H9 (cell line): ENCODE measurements around the gene LMF1. TPM values are rescaled to one million over a fixed set of nuclear protein-coding genes. Genes with fewer than 3 reads are reported as not detected.

Experiments used
- DNase-seq: peaks from one replicate; pipeline ENCODE4 v3.0.0-alpha.2; 2017
- H2AFZ ChIP-seq: one replicate; pipeline ENCODE4 v1.6.1; 2013; ENCODE audit warnings: mild to moderate bottlenecking, low read length, control low read depth, moderate library complexity
- H2AK5ac ChIP-seq: 2 replicates; pipeline ENCODE4 v1.6.1; 2013; ENCODE audit warnings: low read length, control low read depth, mixed read lengths; ENCODE audit not compliant: insufficient read length
- H2BK120ac ChIP-seq: one replicate; pipeline ENCODE4 v1.6.1; 2013; ENCODE audit warnings: low read depth, mild to moderate bottlenecking, low read length, control low read depth, inconsistent platforms; ENCODE audit not compliant: poor library complexity, severe bottlenecking
- H2BK12ac ChIP-seq: 2 replicates; pipeline ENCODE4 v1.6.1; 2013; ENCODE audit warnings: low read length, control low read depth, mixed read lengths, low read depth; ENCODE audit not compliant: insufficient read length
- H2BK15ac ChIP-seq: 2 replicates; pipeline ENCODE4 v1.6.1; 2013; ENCODE audit warnings: low read depth, low read length, control low read depth
- H2BK20ac ChIP-seq: one replicate; pipeline ENCODE4 v1.6.1; 2013; ENCODE audit warnings: low read depth, mild to moderate bottlenecking, low read length, control low read depth, inconsistent platforms; ENCODE audit not compliant: poor library complexity, severe bottlenecking
- H2BK5ac ChIP-seq: 2 replicates; pipeline ENCODE4 v1.6.1; 2013; ENCODE audit warnings: low read length, control low read depth, mixed read lengths; ENCODE audit not compliant: insufficient read length
- H3K14ac ChIP-seq: 2 replicates; pipeline ENCODE4 v1.6.1; 2013; ENCODE audit warnings: low read length, control low read depth; ENCODE audit not compliant: insufficient read depth
- H3K18ac ChIP-seq: 2 replicates; pipeline ENCODE4 v1.6.1; 2013; ENCODE audit warnings: low read depth, mild to moderate bottlenecking, mixed read lengths, low read length, control low read depth; ENCODE audit not compliant: insufficient read length
- H3K23ac ChIP-seq: 2 replicates; pipeline ENCODE4 v1.6.1; 2013; ENCODE audit warnings: low read length, control low read depth, mixed read lengths, low read depth; ENCODE audit not compliant: insufficient read length
- H3K23me2 ChIP-seq: 2 replicates; pipeline ENCODE4 v1.6.1; 2013; ENCODE audit warnings: low read depth, mild to moderate bottlenecking, mixed read lengths, low read length, control low read depth; ENCODE audit not compliant: insufficient read length, poor library complexity, severe bottlenecking
- H3K27ac ChIP-seq: 2 replicates; pipeline ENCODE4 v1.5.1; 2013; ENCODE audit warnings: low read length, control low read depth, mixed read lengths, low read depth; ENCODE audit not compliant: insufficient read length
- H3K27me3 ChIP-seq: 2 replicates; pipeline ENCODE4 v1.6.1; 2013; ENCODE audit warnings: low read length, control low read depth, inconsistent platforms; ENCODE audit not compliant: insufficient read depth
- H3K4ac ChIP-seq: 2 replicates; pipeline ENCODE4 v1.6.1; 2013; ENCODE audit warnings: low read depth, mild to moderate bottlenecking, control low read depth, inconsistent platforms, low read length, moderate library complexity
- H3K4me1 ChIP-seq: 2 replicates; pipeline ENCODE4 v1.6.1; 2013; ENCODE audit warnings: low read length, control low read depth, inconsistent platforms; ENCODE audit not compliant: insufficient read depth
- H3K4me2 ChIP-seq: 2 replicates; pipeline ENCODE4 v1.6.1; 2013; ENCODE audit warnings: low read length, control low read depth, mixed read lengths; ENCODE audit not compliant: insufficient read length, insufficient read depth
- H3K56ac ChIP-seq: 2 replicates; pipeline ENCODE4 v1.6.1; 2013; ENCODE audit warnings: low read depth, mild to moderate bottlenecking, mixed read lengths, low read length, control low read depth; ENCODE audit not compliant: insufficient read length
- H3K79me1 ChIP-seq: 2 replicates; pipeline ENCODE4 v1.6.1; 2013; ENCODE audit warnings: low read depth, mild to moderate bottlenecking, moderate library complexity, low read length, control low read depth, inconsistent platforms; ENCODE audit not compliant: insufficient read depth, poor library complexity, severe bottlenecking
- H3K79me2 ChIP-seq: 2 replicates; pipeline ENCODE4 v1.6.1; 2013; ENCODE audit warnings: low read length, control low read depth, inconsistent platforms; ENCODE audit not compliant: insufficient read depth
- H3K9ac ChIP-seq: 2 replicates; pipeline ENCODE4 v1.6.1; 2013; ENCODE audit warnings: low read length, control low read depth, mixed read lengths; ENCODE audit not compliant: insufficient read length; ENCODE audit errors: extremely low read depth
- H3K9me3 ChIP-seq: one replicate; pipeline ENCODE4 v1.6.1; 2013; ENCODE audit warnings: low read depth, low read length, inconsistent platforms; ENCODE audit not compliant: control insufficient read depth
- H3T11ph ChIP-seq: one replicate; pipeline ENCODE4 v1.6.1; 2013; ENCODE audit warnings: mild to moderate bottlenecking, low read length, control low read depth, inconsistent platforms
- H4K20me1 ChIP-seq: one replicate; pipeline ENCODE4 v1.6.1; 2013; ENCODE audit not compliant: control insufficient read depth, insufficient read length, insufficient read depth
- H4K5ac ChIP-seq: 2 replicates; pipeline ENCODE4 v1.6.1; 2013; ENCODE audit warnings: low read depth, mild to moderate bottlenecking, mixed read lengths, low read length, control low read depth; ENCODE audit not compliant: insufficient read length
- H4K8ac ChIP-seq: replicated peaks from 2 replicates; pipeline ENCODE4 v1.6.1; 2013; ENCODE audit warnings: low read length, control low read depth, mixed read lengths, low read depth; ENCODE audit not compliant: insufficient read length
- H4K91ac ChIP-seq: 2 replicates; pipeline ENCODE4 v1.6.1; 2013; ENCODE audit warnings: low read depth, mild to moderate bottlenecking, moderate library complexity, mixed read lengths, low read length, control low read depth; ENCODE audit not compliant: insufficient read length
- H3K27ac Mint-ChIP-seq, 3 experiments: 2 replicates in 2 of 3; 3 replicates in 1 of 3; pipeline ENCODE4 v1.8.0; 2020 to 2021; ENCODE audit warnings: mixed read lengths in 3 of 3, mild to moderate bottlenecking in 1 of 3, moderate library complexity in 1 of 3
- H3K27me3 Mint-ChIP-seq: 2 replicates; pipeline ENCODE4 v1.8.0; 2021; ENCODE audit warnings: low read depth, mild to moderate bottlenecking, moderate library complexity, mixed read lengths
- H3K36me3 Mint-ChIP-seq, 3 experiments: 2 replicates in 2 of 3; 3 replicates in 1 of 3; pipeline ENCODE4 v1.8.0; 2020 to 2021; ENCODE audit warnings: low read depth in 3 of 3, mixed read lengths in 3 of 3; ENCODE audit not compliant: insufficient read depth in 1 of 3
- H3K4me1 Mint-ChIP-seq, 2 experiments: 2 replicates each; pipeline ENCODE4 v1.8.0; 2020; ENCODE audit warnings: mixed read lengths in 2 of 2
- H3K4me3 Mint-ChIP-seq, 2 experiments: 2 replicates in 1 of 2; 3 replicates in 1 of 2; pipeline ENCODE4 v1.8.0; 2020 to 2021; ENCODE audit warnings: mild to moderate bottlenecking in 2 of 2, mixed read lengths in 2 of 2, moderate library complexity in 1 of 2
- H3K9me3 Mint-ChIP-seq, 2 experiments: 2 replicates in 1 of 2; 3 replicates in 1 of 2; pipeline ENCODE4 v1.8.0; 2020; ENCODE audit warnings: mild to moderate bottlenecking in 2 of 2, mixed read lengths in 2 of 2, moderate library complexity in 1 of 2
- WGBS: extraction: QIAGEN DNeasy Blood & Tissue Kit; methylation state at CpG from one replicate; pipeline ENCODE4 v1.1.7; 2013; ENCODE audit warnings: missing lambda C conversion rate, low lambda C conversion rate, mixed read lengths; ENCODE audit not compliant: insufficient read length; ENCODE audit errors: extremely low coverage; 5-methylcytosine and 5-hydroxymethylcytosine counted together
- total RNA-seq: library from RNA; stranded (reverse); gene quantifications from 2 replicates; pipeline ENCODE4 v1.2.1, GENCODE V29; 2021
- TF ChIP-seq, protein P1 (sequence below): fragments of 200-600 bp; sonication (generic); conservative IDR thresholded peaks from 3 replicates; pipeline ENCODE4 v1.8.0; 2021; ENCODE audit warnings: antibody characterized with exemption, mild to moderate bottlenecking

The LMF1 gene
- total RNA-seq, 1 experiment from 2014 or later, result 7.1 TPM

DNA sequence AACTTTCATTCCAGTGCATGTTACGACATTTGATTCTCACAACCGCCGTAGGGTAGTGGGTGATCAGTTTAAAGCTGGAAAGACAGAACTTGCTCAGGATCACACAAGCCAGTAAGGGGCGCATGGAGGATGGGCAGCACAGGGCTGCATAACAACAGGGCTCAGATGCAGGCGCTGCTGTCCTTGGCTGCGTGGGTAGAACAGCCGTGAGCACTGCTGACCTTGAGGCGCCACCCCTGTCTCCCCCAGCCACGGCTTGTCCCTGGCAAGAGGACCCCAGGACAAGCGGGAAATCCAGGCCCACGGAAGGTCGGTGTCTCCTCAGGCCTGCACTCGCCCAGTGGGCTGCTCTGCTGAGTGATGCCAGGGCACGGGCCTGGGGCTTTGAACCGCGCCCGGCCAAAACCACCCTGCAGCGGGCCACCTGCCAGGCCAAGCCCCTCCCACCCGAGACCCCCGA is 84.7 kb downstream of the LMF1 start:
- Histone ChIP-seq H3K14ac (no peak overlapping the region; the same call in 1 of the 2 replicates), H4K5ac (no peak overlapping the region), H3K23me2 (peaks cover 8% of the 10 kb centered on the region), H3K4me1 (no peaks in the 10 kb centered on the region), H3K79me2 (no peaks in the 10 kb centered on the region), H3K27ac (no peak overlapping the region), H2BK120ac (no peak overlapping the region), H3K9ac (no peak overlapping the region), H2BK20ac (no peak overlapping the region), H3K4me2 (peak overlapping the region; percentile 58), H2AFZ (no peak overlapping the region), H2BK5ac (no peak overlapping the region), H3K18ac (no peak overlapping the region), H2BK12ac (no peak overlapping the region), H3K27me3 (no peaks in the 10 kb centered on the region), H3K9me3 (no peaks in the 10 kb centered on the region), H4K20me1 (no peaks in the 10 kb centered on the region), H2AK5ac (no peak overlapping the region), H3T11ph (no peak overlapping the region), H3K23ac (no peak overlapping the region), H3K79me1 (no peaks in the 10 kb centered on the region), H4K8ac (no peak overlapping the region), H3K56ac (no peak overlapping the region), H3K4ac (no peak overlapping the region), H2BK15ac (no peak overlapping the region; the same call in 1 of the 2 replicates), H4K91ac (no peak overlapping the region)
- peak; percentile 77 for DNase-seq
- H3K9me3 Mint-ChIP-seq, result no peaks in the 10 kb centered on the region
- TF ChIP-seq, protein P1, sequence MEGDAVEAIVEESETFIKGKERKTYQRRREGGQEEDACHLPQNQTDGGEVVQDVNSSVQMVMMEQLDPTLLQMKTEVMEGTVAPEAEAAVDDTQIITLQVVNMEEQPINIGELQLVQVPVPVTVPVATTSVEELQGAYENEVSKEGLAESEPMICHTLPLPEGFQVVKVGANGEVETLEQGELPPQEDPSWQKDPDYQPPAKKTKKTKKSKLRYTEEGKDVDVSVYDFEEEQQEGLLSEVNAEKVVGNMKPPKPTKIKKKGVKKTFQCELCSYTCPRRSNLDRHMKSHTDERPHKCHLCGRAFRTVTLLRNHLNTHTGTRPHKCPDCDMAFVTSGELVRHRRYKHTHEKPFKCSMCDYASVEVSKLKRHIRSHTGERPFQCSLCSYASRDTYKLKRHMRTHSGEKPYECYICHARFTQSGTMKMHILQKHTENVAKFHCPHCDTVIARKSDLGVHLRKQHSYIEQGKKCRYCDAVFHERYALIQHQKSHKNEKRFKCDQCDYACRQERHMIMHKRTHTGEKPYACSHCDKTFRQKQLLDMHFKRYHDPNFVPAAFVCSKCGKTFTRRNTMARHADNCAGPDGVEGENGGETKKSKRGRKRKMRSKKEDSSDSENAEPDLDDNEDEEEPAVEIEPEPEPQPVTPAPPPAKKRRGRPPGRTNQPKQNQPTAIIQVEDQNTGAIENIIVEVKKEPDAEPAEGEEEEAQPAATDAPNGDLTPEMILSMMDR, result peak; percentile 18; the same call in 1 of the 3 replicates
- peak overlapping the region in 1 of 2 experiments; percentile 45; a peak in 4 of 5 replicates for H3K4me3 Mint-ChIP-seq
- peaks cover 0 to 18% of the 10 kb centered on the region in 2 experiments; a peak in 2 of 4 replicates for H3K4me1 Mint-ChIP-seq
- no peaks in the 10 kb centered on the region for H3K36me3 Mint-ChIP-seq
- H3K27me3 Mint-ChIP-seq, result peaks cover 5% of the 10 kb centered on the region
- WGBS, result no CpG with 5 or more reads among the region's 20 CpGs
- no peak overlapping the region for H3K27ac Mint-ChIP-seq
